ENCODE data around the gene PABPC1L. TPM values are rescaled to one million over a fixed set of nuclear protein-coding genes. Genes with fewer than 3 reads are reported as not detected.
"Not testable (repeated sequence)": the region's sequence is repeated elsewhere in the genome, so short reads cannot be mapped to it uniquely, and the experiment has no call there.

Gene PABPC1L
- total RNA-seq = 101 and 106 TPM in 2 replicates

DNA sequence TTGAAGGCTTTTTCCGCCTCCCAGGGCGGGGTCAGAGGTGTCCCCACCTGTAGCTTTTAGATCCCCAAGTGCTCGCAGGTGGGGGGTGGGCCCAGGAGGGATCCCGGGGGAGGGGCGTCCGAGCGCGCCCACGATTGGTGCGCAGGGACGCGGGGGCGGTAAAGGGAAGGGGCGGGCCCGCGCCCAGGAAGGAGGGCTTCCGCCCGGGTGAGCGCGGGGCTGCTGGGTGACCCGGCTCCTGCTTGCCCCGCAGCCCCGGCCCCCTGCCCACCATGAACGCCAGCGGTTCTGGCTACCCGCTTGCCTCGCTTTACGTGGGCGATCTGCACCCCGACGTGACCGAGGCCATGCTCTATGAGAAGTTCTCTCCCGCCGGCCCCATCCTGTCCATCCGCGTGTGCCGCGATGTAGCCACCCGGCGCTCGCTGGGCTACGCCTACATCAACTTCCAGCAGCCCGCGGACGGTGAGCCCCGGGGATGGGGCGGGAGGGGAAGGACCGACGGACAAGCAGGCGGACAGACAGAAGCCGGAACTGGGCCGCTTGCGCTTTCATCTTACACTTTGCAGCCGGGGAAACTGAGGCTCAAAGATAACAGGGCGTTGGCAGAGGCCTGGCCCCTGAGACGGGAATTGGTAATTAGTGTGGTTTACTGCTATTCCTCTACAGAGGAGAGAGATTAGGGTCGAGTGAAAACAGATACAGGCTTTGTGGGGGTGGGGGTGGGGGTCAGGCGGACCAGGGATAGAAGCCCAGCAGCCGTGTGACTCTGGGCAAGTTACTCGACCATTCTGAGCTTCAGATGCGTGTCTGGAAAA, at the start of gene PABPC1L:
TSS of gene PABPC1L (plus strand) at position 189 of the 818 bp plus-strand sequence. CDS start at position 273, 84 bp downstream.
- H3K4me3 Mint-ChIP-seq = peak within 1 kb of the TSS; percentile 87
- peak; percentile 72 for DNase-seq (ENCODE audit: low spot score)
- intact Hi-C loops (cut with micrococcal nuclease) = loop anchor here (1.0 to 10.0 kb wide), 5 partner anchors 10 to 385 kb away; partner anchors contain the start of genes STK4 and YWHAB
- peaks cover 32% of the 10 kb centered on the region for H3K36me3 Mint-ChIP-seq (ENCODE audit: low read depth)
- peaks cover 32% of the 10 kb centered on the region for H3K4me1 Mint-ChIP-seq (ENCODE audit: low read depth)
- H3K9me3 Mint-ChIP-seq = no peaks in the 10 kb centered on the region
- peak within 1 kb of the TSS; percentile 84 for H3K27ac Mint-ChIP-seq
- H3K27me3 Mint-ChIP-seq (ENCODE audit: insufficient read depth) = no peaks in the 10 kb centered on the region

DNA sequence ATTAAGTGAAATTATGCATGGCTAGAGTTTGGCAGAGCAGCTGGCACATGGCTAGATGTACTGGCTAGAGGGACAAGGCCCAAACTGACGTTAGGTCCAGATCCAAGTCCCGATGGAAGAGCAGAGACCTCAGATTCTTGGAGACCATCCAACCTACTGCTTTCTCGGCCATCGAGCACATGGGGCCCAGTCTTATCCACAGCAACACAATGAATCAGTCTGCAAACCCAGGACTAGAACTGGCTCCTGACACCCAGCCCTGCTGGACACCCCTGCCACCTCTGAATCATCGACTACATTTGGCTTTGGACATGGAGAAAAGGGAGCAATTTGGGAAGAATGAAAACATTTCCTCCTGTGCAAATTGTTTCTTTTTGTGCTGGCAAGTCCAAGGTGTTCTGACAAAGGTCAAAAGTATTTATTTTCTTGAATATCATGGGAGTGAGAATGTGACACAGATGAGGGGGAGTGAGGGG, 48.3 kb upstream of the PABPC1L start:
- H3K36me3 Mint-ChIP-seq (ENCODE audit: low read depth) = no peaks in the 10 kb centered on the region
- intact Hi-C loops (cut with micrococcal nuclease) = no loop called here
- no peak overlapping the region for H3K4me3 Mint-ChIP-seq
- no peak for DNase-seq (ENCODE audit: low spot score)
- peaks cover 2% of the 10 kb centered on the region for H3K27me3 Mint-ChIP-seq (ENCODE audit: insufficient read depth)
- no peak overlapping the region for H3K27ac Mint-ChIP-seq
- H3K9me3 Mint-ChIP-seq = no peaks in the 10 kb centered on the region
- peaks cover 8% of the 10 kb centered on the region for H3K4me1 Mint-ChIP-seq (ENCODE audit: low read depth)

DNA sequence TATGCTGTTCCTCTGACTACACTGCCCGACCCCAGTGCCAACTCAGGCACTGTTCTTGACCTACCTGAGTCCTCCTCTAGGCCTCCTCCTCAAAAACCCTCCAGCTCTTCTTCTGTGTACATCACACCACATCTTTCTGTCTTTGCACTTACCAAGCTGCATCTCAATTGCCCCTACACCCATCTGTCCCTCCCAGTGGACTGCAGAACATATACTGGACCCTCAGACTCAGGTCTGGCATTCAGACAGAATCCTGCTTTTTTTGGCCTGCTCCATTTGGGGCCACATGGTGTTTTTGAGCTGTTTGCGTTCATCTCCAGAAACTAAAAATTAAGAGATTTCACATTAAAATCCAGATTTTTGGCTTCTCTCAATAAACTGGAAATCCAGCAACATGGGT, 47.6 kb upstream of the PABPC1L start:
- Mint-ChIP-seq H3K4me1 (ENCODE audit: low read depth) (peaks cover 15% of the 10 kb centered on the region), H3K27ac (no peak overlapping the region), H3K9me3 (no peaks in the 10 kb centered on the region), H3K36me3 (ENCODE audit: low read depth) (no peaks in the 10 kb centered on the region), H3K4me3 (no peak overlapping the region), H3K27me3 (ENCODE audit: insufficient read depth) (peaks cover 6% of the 10 kb centered on the region)
- intact Hi-C loops (cut with micrococcal nuclease) = no loop called here
- no peak for DNase-seq (ENCODE audit: low spot score)

DNA sequence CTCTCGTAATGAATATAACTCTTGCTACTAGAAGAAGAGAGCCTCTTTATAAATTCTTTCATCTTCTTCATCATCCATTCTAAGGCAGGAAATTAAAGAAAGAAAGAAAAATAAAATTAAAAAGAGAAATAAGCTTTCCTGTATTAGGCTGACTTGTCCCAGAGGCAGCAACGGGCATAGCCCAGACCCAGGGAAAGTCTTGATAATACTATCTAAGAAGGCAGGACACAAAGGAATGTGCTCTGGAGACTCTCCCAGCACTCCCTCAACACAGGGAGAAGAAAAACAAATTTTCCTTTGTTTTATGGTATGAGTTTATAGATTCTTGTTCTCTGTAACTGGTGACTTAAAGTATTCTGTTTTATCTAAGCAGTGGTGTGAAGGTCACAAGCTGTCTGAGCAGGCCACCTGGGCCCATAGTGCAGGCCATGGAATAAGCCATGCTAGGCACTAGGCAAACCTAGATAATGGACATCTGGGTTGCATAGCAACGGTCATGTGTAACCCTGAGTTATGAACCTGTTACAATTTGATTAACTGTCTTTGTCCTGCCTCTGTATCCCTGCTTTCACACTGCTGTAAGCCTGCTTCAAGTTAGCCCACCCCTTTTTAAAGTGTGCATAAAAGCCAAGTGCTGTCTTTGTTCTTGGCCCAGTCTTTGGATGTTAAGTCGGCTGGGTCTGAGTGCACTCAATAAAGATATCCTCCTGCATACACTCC, 46.3 kb upstream of the PABPC1L start:
- not testable (repeated sequence) for H3K36me3 Mint-ChIP-seq (ENCODE audit: low read depth)

DNA sequence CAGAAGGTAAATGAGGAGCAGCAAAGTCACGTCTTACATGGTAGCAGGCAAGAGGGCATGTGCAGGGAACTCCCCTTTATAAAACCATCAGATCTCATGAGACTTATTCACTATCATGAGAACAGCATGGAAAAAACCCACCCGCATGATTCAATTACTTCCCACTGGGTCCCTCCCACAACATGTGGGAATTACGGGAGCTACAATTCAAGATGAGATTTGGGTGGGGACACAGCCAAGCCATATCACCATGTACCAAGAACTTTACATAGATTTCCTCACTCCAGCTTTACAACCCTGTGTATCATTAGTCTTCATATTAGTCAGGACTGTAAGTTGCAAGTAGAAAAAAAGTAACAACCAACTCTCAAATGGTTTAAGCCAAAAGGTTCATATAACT, 45.4 kb upstream of the PABPC1L start:
- DNase-seq (ENCODE audit: low spot score); H3K9me3 Mint-ChIP-seq; H3K27ac Mint-ChIP-seq; H3K36me3 Mint-ChIP-seq (ENCODE audit: low read depth); intact Hi-C loops (cut with micrococcal nuclease); H3K4me3 Mint-ChIP-seq: not testable (repeated sequence)
- Mint-ChIP-seq H3K27me3 (ENCODE audit: insufficient read depth) (peaks cover 11% of the 10 kb centered on the region), H3K4me1 (ENCODE audit: low read depth) (peaks cover 14% of the 10 kb centered on the region)

More for the DNA sequence above, 46.3 kb upstream of the PABPC1L start:
- H3K27me3 Mint-ChIP-seq (ENCODE audit: insufficient read depth); DNase-seq (ENCODE audit: low spot score); H3K27ac Mint-ChIP-seq; H3K4me3 Mint-ChIP-seq; H3K9me3 Mint-ChIP-seq; intact Hi-C loops (cut with micrococcal nuclease): not testable (repeated sequence)
- peaks cover 21% of the 10 kb centered on the region for H3K4me1 Mint-ChIP-seq (ENCODE audit: low read depth)

DNA sequence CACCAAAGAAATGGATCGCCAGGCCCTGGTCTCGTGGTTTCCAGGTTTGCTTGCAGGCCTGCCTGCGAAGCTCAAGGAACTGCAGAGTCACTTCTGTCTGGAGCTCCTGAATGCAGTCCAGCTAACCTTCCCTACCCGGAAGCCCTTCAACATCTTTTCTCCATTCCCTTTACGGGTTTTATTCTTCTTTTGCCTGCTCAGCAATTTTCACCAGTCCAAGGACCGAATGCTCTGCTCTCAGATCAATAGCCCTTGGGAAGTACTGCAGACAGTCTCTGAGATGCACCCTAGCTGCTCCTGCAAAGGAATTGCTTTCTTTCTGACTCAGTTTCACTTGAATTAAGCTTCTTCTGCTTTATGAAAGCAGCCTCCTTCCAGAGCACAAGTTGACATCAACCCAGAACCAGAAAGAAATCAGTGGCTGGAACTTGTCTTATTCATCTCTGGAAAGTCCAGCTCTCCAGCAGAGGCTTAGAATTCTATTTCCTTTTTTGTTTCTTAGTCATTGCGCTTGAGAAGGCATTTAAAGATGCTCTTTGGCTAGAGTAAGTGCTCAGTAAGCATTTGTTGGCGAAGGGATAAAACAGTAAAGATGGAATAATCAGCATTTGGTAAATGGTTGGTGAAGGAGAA, 43.0 kb upstream of the PABPC1L start:
- peak overlapping the region; percentile 35 for H3K4me3 Mint-ChIP-seq
- H3K4me1 Mint-ChIP-seq (ENCODE audit: low read depth) = peaks cover 14% of the 10 kb centered on the region
- no peaks in the 10 kb centered on the region for H3K9me3 Mint-ChIP-seq
- H3K36me3 Mint-ChIP-seq (ENCODE audit: low read depth) = no peaks in the 10 kb centered on the region
- intact Hi-C loops (cut with micrococcal nuclease) = loop anchor here (1.0 to 5.0 kb wide), 5 partner anchors 65 to 650 kb away; no protein-coding TSS in a partner anchor
- no peak overlapping the region for H3K27ac Mint-ChIP-seq
- DNase-seq (ENCODE audit: low spot score) = no peak
- peaks cover 16% of the 10 kb centered on the region for H3K27me3 Mint-ChIP-seq (ENCODE audit: insufficient read depth)

DNA sequence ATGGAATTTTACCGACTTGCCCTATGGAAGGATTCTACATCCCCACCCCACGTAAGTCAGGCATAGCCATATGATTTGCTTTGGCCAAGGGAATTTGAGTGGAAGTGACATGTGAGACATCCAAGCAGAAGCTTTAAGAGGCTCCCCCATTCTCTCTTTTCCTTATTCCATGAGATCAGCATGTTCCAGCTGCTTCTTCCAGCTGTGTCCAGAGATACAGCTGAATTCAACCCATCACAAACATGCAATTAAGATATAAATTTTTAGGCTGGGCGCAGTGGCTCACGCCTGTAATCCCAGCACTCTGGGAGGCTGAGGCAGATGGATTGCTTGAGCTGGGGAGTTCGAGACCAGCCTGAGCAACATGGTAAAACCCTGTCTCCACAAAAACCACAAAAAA, 40.4 kb upstream of the PABPC1L start:
- Mint-ChIP-seq H3K9me3 (no peaks in the 10 kb centered on the region), H3K27ac (no peak overlapping the region), H3K4me1 (ENCODE audit: low read depth) (peaks cover 14% of the 10 kb centered on the region), H3K36me3 (ENCODE audit: low read depth) (no peaks in the 10 kb centered on the region), H3K27me3 (ENCODE audit: insufficient read depth) (peaks cover 17% of the 10 kb centered on the region), H3K4me3 (no peak overlapping the region)
- intact Hi-C loops (cut with micrococcal nuclease) = loop anchor here (5.0 kb wide), 2 partner anchors 67 to 652 kb away; no protein-coding TSS in a partner anchor
- DNase-seq (ENCODE audit: low spot score) = no peak

DNA sequence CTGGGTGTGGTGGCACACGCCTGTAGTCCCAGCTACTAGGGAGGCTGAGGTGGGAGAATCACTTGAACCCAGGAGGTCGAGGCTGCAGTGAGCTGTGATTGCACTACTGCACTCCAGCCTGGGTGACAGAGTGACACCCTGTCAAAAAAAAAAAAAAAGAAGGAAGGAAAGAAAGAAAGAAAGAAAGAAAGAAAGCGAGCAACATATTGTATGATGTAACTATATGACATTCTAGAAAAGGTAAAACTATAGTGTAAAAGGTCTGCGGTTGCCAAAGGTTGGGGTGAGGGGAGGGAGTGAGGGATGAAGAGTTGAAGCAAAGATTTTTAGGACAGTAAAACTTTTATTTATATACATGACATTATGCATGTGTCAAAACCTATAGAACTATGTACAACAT, 27.5 kb upstream of the PABPC1L start:
- DNase-seq (ENCODE audit: low spot score); H3K27me3 Mint-ChIP-seq (ENCODE audit: insufficient read depth); H3K27ac Mint-ChIP-seq; H3K4me3 Mint-ChIP-seq; H3K9me3 Mint-ChIP-seq; H3K36me3 Mint-ChIP-seq (ENCODE audit: low read depth): not testable (repeated sequence)
- intact Hi-C loops (cut with micrococcal nuclease) = loop anchor here (10.0 kb wide), 1 partner anchor 1482 kb away; no protein-coding TSS in a partner anchor
- peaks cover 26% of the 10 kb centered on the region for H3K4me1 Mint-ChIP-seq (ENCODE audit: low read depth)

DNA sequence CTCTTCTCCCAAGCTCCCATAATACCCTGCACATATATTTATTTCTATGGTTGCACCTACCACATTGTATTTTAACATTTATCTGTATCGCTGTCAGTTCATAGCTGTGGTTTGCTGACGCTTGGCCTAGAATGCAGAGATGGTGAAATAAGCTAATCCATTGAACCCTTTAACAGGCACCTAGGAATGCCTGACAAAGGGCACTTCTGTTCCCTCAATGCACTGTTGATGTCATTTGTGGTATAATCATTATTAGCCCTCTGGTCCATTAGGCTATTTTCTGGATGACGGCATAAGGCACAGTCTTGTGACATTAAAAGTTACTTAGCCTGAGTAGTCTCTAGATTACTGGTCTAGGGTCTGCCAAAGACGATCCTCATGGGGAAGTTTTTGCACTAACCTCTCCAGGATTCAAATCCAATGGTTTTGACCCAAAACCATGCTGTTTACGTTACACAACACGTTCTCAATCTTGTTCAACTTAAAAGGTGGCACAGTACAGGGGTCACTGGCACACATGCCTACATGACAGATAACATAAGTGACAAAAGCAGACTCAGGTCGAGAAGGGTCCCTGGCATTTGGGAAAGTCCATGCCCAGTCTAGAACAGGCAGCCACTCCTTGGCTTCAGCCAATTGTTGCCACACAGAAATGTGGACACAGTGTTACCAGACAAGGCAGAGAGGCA, 26.5 kb upstream of the PABPC1L start:
- peak overlapping the region; percentile 32 for H3K4me3 Mint-ChIP-seq
- H3K4me1 Mint-ChIP-seq (ENCODE audit: low read depth) = peaks cover 36% of the 10 kb centered on the region
- no peak for DNase-seq (ENCODE audit: low spot score)
- no peaks in the 10 kb centered on the region for H3K9me3 Mint-ChIP-seq
- H3K27me3 Mint-ChIP-seq (ENCODE audit: insufficient read depth) = peaks cover 4% of the 10 kb centered on the region
- H3K36me3 Mint-ChIP-seq (ENCODE audit: low read depth) = peaks cover 9% of the 10 kb centered on the region
- peak overlapping the region; percentile 37 for H3K27ac Mint-ChIP-seq
- intact Hi-C loops (cut with micrococcal nuclease) = loop anchor here (10.0 kb wide), 1 partner anchor 1481 kb away; no protein-coding TSS in a partner anchor

DNA sequence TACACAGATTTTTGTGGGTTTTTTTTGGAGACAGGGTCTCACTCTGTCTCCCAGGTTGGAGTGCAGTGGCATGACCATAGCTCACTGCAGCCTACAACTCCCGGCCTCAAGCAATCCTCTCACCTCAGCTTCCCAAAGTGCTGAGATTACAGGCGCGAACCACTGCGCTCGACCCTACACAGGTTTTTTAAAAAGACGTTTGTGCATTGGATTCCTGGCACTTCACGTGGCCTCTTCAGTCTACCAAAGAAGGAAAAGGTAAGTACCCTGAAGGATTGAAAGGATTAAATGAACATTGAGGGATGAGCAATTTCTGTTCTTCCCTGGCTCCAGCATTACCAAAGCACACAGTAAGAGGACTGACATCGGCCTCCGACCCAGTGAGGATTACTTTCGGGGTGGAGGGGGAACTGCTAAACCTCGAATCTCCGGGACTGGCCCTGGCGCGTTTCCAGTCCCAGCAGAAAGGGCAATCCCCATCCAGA, 24.9 kb upstream of the PABPC1L start:
- no peak for DNase-seq (ENCODE audit: low spot score)
- peaks cover 52% of the 10 kb centered on the region for H3K4me1 Mint-ChIP-seq (ENCODE audit: low read depth)

DNA sequence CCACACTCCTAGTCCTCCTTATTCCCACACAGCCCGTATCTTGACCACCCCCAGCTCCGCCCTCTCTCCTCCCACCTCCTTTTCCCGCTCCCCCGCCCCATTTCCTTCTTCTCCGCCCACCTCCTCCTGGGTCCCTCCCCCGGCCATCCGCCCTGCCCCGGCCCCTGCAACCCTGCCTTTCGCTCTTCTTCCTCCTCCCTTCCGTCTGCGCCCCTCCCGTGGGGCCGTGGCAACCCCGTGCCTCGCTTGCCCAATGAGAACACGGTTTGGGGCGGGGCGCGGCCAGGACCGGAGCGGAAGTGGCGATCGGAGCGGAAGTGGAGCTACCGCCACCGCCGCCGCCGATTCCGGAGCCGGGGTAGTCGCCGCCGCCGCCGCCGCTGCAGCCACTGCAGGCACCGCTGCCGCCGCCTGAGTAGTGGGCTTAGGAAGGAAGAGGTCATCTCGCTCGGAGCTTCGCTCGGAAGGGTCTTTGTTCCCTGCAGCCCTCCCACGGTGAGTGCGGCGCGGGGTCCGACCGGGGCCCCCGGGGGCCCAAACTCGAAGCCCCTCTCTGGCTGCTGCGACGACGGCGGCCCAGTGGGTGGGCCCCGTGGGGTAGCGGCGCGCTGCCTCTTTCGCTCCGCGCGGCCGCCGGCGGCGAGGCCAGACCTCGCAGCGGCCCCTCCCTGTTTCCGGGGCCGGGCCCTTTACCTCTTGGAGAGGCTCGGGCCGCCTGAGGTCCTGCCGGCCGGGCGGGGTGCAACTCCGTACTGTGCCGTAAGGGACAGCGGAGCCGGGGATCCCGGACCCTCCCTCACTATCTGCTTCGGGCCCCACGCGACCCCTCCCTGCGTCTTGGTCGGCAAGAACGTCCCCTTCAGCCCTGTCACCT, 24.2 kb upstream of the PABPC1L start, which contains the start of gene YWHAB:
TSS of gene YWHAB (plus strand) at position 314 of the 874 bp plus-strand sequence. CDS start 15,829 bp downstream, outside the sequence.
- H3K4me3 Mint-ChIP-seq = peak within 1 kb of the TSS; percentile 95
- peaks cover 54% of the 10 kb centered on the region for H3K4me1 Mint-ChIP-seq (ENCODE audit: low read depth)
- H3K27ac Mint-ChIP-seq = peak within 1 kb of the TSS; percentile 94
- intact Hi-C loops (cut with micrococcal nuclease) = loop anchor here (1.0 to 10.0 kb wide), 13 partner anchors 11 to 1479 kb away; partner anchors contain the start of genes DNTTIP1, OSER1, PABPC1L and SERINC3
- no peaks in the 10 kb centered on the region for H3K27me3 Mint-ChIP-seq (ENCODE audit: insufficient read depth)
- no peaks in the 10 kb centered on the region for H3K9me3 Mint-ChIP-seq
- H3K36me3 Mint-ChIP-seq (ENCODE audit: low read depth) = peaks cover 20% of the 10 kb centered on the region
- peak; percentile 97 for DNase-seq (ENCODE audit: low spot score)

More for the DNA sequence above, 24.9 kb upstream of the PABPC1L start:
- H3K4me3 Mint-ChIP-seq = peak overlapping the region; percentile 93
- H3K9me3 Mint-ChIP-seq = no peaks in the 10 kb centered on the region
- intact Hi-C loops (cut with micrococcal nuclease) = loop anchor here (1.0 to 10.0 kb wide), 10 partner anchors 25 to 1480 kb away; partner anchors contain the start of genes DNTTIP1, OSER1, PABPC1L and SERINC3
- no peaks in the 10 kb centered on the region for H3K27me3 Mint-ChIP-seq (ENCODE audit: insufficient read depth)
- H3K27ac Mint-ChIP-seq = peak overlapping the region; percentile 94
- H3K36me3 Mint-ChIP-seq (ENCODE audit: low read depth) = peaks cover 19% of the 10 kb centered on the region

Measured in activated T-helper 1 cell treated with anti-CD3 and anti-CD28 coated beads, Interleukin-12 subunit alpha, Interleukin-12 subunit beta, Interleukin-2, Interleukin-4 antibody, amounts not matched to agents 30 ng/mL and 10 ng/mL and 1 ng/mL, durations not matched to agents 14 hours and 24 hours and 36 hours (primary cell).